ENCODE measurements around the gene PARVA. TPM values are rescaled to one million over a fixed set of nuclear protein-coding genes. Genes with fewer than 3 reads are reported as not detected.

PARVA gene
- total and polyA plus RNA-seq, 2 of the 8 experiments (the other 6 are each of a cell fraction or from before 2014, with no cell fraction given) = 3.1 to 13.5 TPM

GRCh38 chr11:12449961-12450715, 72.8 kb downstream of the PARVA start:
- no peaks in the 10 kb centered on the region for H3K36me3 ChIP-seq (ENCODE audit: control insufficient read depth in 2 of 4, insufficient read depth in 4 of 4, low read length in 3 of 4)
- no peak overlapping the region for H4K91ac ChIP-seq (replicated peaks; ENCODE audit: insufficient read length, low read length)
- no peaks in the 10 kb centered on the region for H3K23me2 ChIP-seq (ENCODE audit: low read depth, low read length)
- no peak overlapping the region for H3K14ac ChIP-seq (ENCODE audit: insufficient read length)
- no peaks in the 10 kb centered on the region for H3K9me3 ChIP-seq (ENCODE audit: insufficient read depth in 2 of 2, low read depth in 1 of 2, low read length in 1 of 2)
- WGBS, 2 experiments (ENCODE audit: extremely low coverage in 1 of 2, insufficient coverage in 1 of 2, insufficient read length in 1 of 2, insufficient replicate concordance in 2 of 2, low coverage in 1 of 2, low lambda C conversion rate in 2 of 2, missing lambda C conversion rate in 1 of 2) = 95% methylated on average over 3 of the region's 3 CpGs; no CpG with 5 or more reads in 1 of the 2 experiments
- H3K27me3 ChIP-seq (replicated peaks in 1 of 4; ENCODE audit: control insufficient read depth in 3 of 4, extremely low read depth in 1 of 4, insufficient read depth in 3 of 4, low read length in 3 of 4) = no peaks in the 10 kb centered on the region
- H2BK12ac ChIP-seq (ENCODE audit: low read depth, low read length) = no peak overlapping the region
- no peak overlapping the region for H2AK5ac ChIP-seq (ENCODE audit: low read depth, low read length)
- CTCF ChIA-PET (ENCODE audit: partially characterized antibody) = interaction anchor here (0.8 to 1.2 kb wide), 3 partner anchors 13 to 39 kb away, joined by 3 read pairs; no protein-coding TSS in a partner anchor
- FAIRE-seq (no peak), DNase-seq (ENCODE audit: low read depth in 1 of 2, low spot score in 2 of 2) (no peak)
- H2AFZ ChIP-seq (ENCODE audit: low read length) = no peak overlapping the region
- H3K4me2 ChIP-seq (ENCODE audit: insufficient read depth in 1 of 2, low read depth in 2 of 2, low read length in 2 of 2) = no peak overlapping the region
- H4K20me1 ChIP-seq (replicated peaks in 1 of 2; ENCODE audit: control insufficient read depth in 1 of 2, insufficient read depth in 2 of 2, low read length in 2 of 2) = no peaks in the 10 kb centered on the region
- no peak overlapping the region for H4K5ac ChIP-seq (ENCODE audit: insufficient read length, low read depth, low read length)
- H3K79me2 ChIP-seq (ENCODE audit: control insufficient read depth in 1 of 2, insufficient read depth in 2 of 2, low read length in 2 of 2) = no peaks in the 10 kb centered on the region
- no peak overlapping the region for H3K56ac ChIP-seq (replicated peaks; ENCODE audit: insufficient read length, low read depth, low read length)
- H3K4ac ChIP-seq (replicated peaks; ENCODE audit: insufficient read length, low read depth, low read length) = no peak overlapping the region
- TF ChIP-seq SUZ12 (IDR thresholded peaks at IDR 0.05; ENCODE audit: low read length) (no peak), ASH2L (IDR thresholded peaks at IDR 0.05; ENCODE audit: low read length) (no peak), EGR1 (IDR thresholded peaks at IDR 0.05; ENCODE audit: borderline replicate concordance, low read depth, low read length) (no peak), HDAC2 (IDR thresholded peaks at IDR 0.05; ENCODE audit: borderline replicate concordance in 1 of 2, low read depth in 2 of 2, low read length in 2 of 2) (no peak), SP2 (IDR thresholded peaks at IDR 0.05; ENCODE audit: low read length) (no peak), SIX5 (IDR thresholded peaks at IDR 0.05; ENCODE audit: low read depth, low read length) (no peak), TCF12 (IDR thresholded peaks at IDR 0.05; ENCODE audit: low read depth, low read length) (no peak)
- TF ChIP-seq, protein P1, sequence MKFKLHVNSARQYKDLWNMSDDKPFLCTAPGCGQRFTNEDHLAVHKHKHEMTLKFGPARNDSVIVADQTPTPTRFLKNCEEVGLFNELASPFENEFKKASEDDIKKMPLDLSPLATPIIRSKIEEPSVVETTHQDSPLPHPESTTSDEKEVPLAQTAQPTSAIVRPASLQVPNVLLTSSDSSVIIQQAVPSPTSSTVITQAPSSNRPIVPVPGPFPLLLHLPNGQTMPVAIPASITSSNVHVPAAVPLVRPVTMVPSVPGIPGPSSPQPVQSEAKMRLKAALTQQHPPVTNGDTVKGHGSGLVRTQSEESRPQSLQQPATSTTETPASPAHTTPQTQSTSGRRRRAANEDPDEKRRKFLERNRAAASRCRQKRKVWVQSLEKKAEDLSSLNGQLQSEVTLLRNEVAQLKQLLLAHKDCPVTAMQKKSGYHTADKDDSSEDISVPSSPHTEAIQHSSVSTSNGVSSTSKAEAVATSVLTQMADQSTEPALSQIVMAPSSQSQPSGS (IDR thresholded peaks at IDR 0.05; ENCODE audit: low read length) = no peak
- TF ChIP-seq, protein P2, sequence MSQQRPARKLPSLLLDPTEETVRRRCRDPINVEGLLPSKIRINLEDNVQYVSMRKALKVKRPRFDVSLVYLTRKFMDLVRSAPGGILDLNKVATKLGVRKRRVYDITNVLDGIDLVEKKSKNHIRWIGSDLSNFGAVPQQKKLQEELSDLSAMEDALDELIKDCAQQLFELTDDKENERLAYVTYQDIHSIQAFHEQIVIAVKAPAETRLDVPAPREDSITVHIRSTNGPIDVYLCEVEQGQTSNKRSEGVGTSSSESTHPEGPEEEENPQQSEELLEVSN (IDR thresholded peaks at IDR 0.05) = no peak
- no peak overlapping the region for H4K8ac ChIP-seq (ENCODE audit: extremely low read depth, insufficient read depth, low read length)
- H3K4me1 ChIP-seq (replicated peaks in 1 of 4; ENCODE audit: control insufficient read depth in 3 of 4, insufficient read depth in 4 of 4, low read length in 3 of 4) = no peaks in the 10 kb centered on the region
- H3K4me3 ChIP-seq (ENCODE audit: extremely low read depth in 1 of 4, insufficient read depth in 2 of 4, low read depth in 3 of 4, low read length in 4 of 4) = no peak overlapping the region
- no peak overlapping the region for H2BK120ac ChIP-seq (replicated peaks; ENCODE audit: low read depth, low read length)
- no peak overlapping the region for H3K23ac ChIP-seq (ENCODE audit: insufficient read length)
- H2BK20ac ChIP-seq (ENCODE audit: low read length) = no peak overlapping the region
- H3K18ac ChIP-seq (ENCODE audit: extremely low read depth, low read length) = no peak overlapping the region
- no peak overlapping the region for H3K9ac ChIP-seq (replicated peaks in 1 of 4; ENCODE audit: extremely low read depth in 1 of 4, low read depth in 3 of 4, low read length in 3 of 4)
- POLR2A ChIA-PET (ENCODE audit: partially characterized antibody) = no interaction called here
- no peak overlapping the region for H3K27ac ChIP-seq (ENCODE audit: low read depth, low read length)
- no peak overlapping the region for H2BK5ac ChIP-seq (ENCODE audit: low read depth, low read length)
- no peak overlapping the region for H2BK15ac ChIP-seq (ENCODE audit: low read length)
- H3K79me1 ChIP-seq (ENCODE audit: low read depth, low read length) = no peaks in the 10 kb centered on the region

All from H1 (cell line).